OCI-LY7 (cell line): Measurements from ENCODE around the gene WIPF3. TPM values are rescaled to one million over a fixed set of nuclear protein-coding genes. Genes with fewer than 3 reads are reported as not detected.

Source experiments
- BruUV-seq: library from RNA; stranded (reverse); fragments of 400-500 nt; replicated peaks from 2 replicates; lab custom pipeline; 2021; lab: Mats Ljungman, UMichigan
- CTCF ChIA-PET: fragments of 300-600 bp; sonication (Branson Sonifier 250); formaldehyde crosslinking; loops from one replicate; lab custom pipeline; 2022; ENCODE audit warnings: antibody characterized with exemption; ENCODE audit not compliant: unreplicated experiment; lab: Charles Lee
- POLR2A ChIA-PET: fragments of 300-600 bp; sonication (Branson Sonifier 250); formaldehyde crosslinking; loops from one replicate; lab custom pipeline; 2022; ENCODE audit warnings: antibody characterized with exemption; lab: Charles Lee
- DNase-seq: peaks from one replicate; pipeline ENCODE4 v3.0.0-alpha.2; 2015; ENCODE audit warnings: low spot score
- H2AFZ ChIP-seq: fragments of 200-600 bp; sonication (generic), shearing (Covaris generic); 2 replicates; pipeline ENCODE4 v1.6.1; 2014; ENCODE audit warnings: mild to moderate bottlenecking, antibody characterized with exemption, low read length, moderate library complexity
- H3K27ac ChIP-seq: fragments of 200-600 bp; sonication (generic); 2 replicates; pipeline ENCODE4 v1.5.1; 2014; ENCODE audit warnings: mixed run types, low read depth, mild to moderate bottlenecking, moderate library complexity, low read length, inconsistent platforms; ENCODE audit not compliant: poor library complexity, severe bottlenecking
- H3K36me3 ChIP-seq: fragments of 200-600 bp; sonication (generic); 2 replicates; pipeline ENCODE4 v1.6.1; 2014; ENCODE audit warnings: mild to moderate bottlenecking, antibody characterized with exemption, low read length, moderate library complexity, mixed read lengths; ENCODE audit not compliant: insufficient read depth
- H3K4me1 ChIP-seq: fragments of 200-600 bp; sonication (generic); 2 replicates; pipeline ENCODE4 v1.5.1; 2014; ENCODE audit warnings: mild to moderate bottlenecking, low read length; ENCODE audit not compliant: insufficient read depth, poor library complexity, severe bottlenecking
- H3K4me2 ChIP-seq: fragments of 200-600 bp; sonication (generic); 2 replicates; pipeline ENCODE4 v1.6.1; 2014; ENCODE audit warnings: mild to moderate bottlenecking, low read length
- H3K4me3 ChIP-seq: fragments of 200-600 bp; sonication (generic); 2 replicates; pipeline ENCODE4 v1.5.1; 2014; ENCODE audit warnings: mild to moderate bottlenecking, low read depth, low read length; ENCODE audit not compliant: poor library complexity, severe bottlenecking
- H3K79me2 ChIP-seq: fragments of 200-600 bp; sonication (generic); 2 replicates; pipeline ENCODE4 v1.6.1; 2016; ENCODE audit warnings: low read depth, mild to moderate bottlenecking, low read length, moderate library complexity, mixed read lengths; ENCODE audit not compliant: insufficient read depth
- H3K9me2 ChIP-seq: fragments of 200-600 bp; sonication (generic); 2 replicates; pipeline ENCODE4 v1.6.1; 2016; ENCODE audit warnings: mild to moderate bottlenecking, low read length, mixed read lengths; ENCODE audit not compliant: insufficient read depth
- H3K9me3 ChIP-seq: fragments of 200-600 bp; sonication (generic); 2 replicates; pipeline ENCODE4 v1.6.1; 2014; ENCODE audit warnings: mild to moderate bottlenecking, mixed run types, low read length, mixed read lengths
- H4K20me1 ChIP-seq: fragments of 200-600 bp; sonication (generic); 2 replicates; pipeline ENCODE4 v1.6.1; 2014; ENCODE audit warnings: mild to moderate bottlenecking, antibody characterized with exemption, low read length, moderate library complexity, mixed read lengths; ENCODE audit not compliant: insufficient read depth
- EZH2phosphoT487 ChIP-seq: fragments of 200-600 bp; sonication (generic); IDR thresholded peaks from 2 replicates; pipeline ENCODE4 v1.6.1; 2018; ENCODE audit warnings: low read depth, borderline replicate concordance, mild to moderate bottlenecking, mixed run types, antibody characterized with exemption, low read length, moderate library complexity, mixed read lengths
- intact Hi-C: fragments of 100-400 bp; cut with micrococcal nuclease; formaldehyde crosslinking; loops from one replicate; pipeline ENCODE4 v1.10.0; 2022; ENCODE audit not compliant: unreplicated experiment
- total RNA-seq, 2 experiments: library from RNA; depleted of rRNA in 1 of 2; stranded (reverse); fragments of >200 nt in 1 of 2; shearing (Covaris generic) in 1 of 2; gene quantifications; 2 replicates each; pipeline ENCODE4 v1.2.3, GENCODE V29; 2014 to 2022
- TF ChIP-seq, protein P1 (sequence below): fragments of 200-600 bp; sonication (generic); conservative IDR thresholded peaks from 2 replicates; pipeline ENCODE4 v1.5.1; 2014; ENCODE audit warnings: mild to moderate bottlenecking, antibody characterized with exemption, low read length, moderate library complexity, mixed read lengths

The WIPF3 gene
- total RNA-seq, 2 experiments from 2014 or later: not detected

DNA sequence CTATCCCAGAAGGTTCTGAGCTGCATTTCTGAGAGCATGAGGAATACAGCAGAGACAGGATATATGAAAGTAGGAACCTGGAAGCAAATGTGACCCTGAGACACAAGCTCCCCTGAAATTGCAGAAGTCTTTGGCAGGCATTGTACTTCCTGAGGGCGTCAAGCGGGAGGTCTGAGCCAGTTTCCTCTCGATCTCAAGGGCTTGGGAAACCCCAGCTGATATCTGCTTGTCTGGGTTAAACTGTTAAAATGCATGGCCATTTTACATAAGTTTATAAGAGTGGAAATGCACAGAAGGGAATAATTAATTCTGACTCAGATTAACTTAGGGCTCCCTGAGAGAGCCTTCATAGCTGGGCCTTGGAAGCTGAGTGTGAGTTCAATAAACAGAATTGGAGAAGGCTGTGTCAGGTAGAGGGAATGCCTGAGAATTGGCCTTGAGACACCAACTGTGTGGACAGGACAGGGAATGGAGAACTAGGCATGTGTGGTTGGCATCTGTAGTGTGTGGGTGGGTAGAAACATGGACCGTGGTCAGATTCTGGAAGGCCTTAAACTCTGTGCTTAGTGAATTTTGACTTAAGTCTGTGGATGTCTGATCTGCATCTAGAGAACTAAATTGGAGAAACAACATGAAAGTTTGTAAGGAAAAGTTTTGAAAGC is 53.3 kb downstream of the WIPF3 start:
- H4K20me1 ChIP-seq: no peaks in the 10 kb centered on the region
- H3K4me2 ChIP-seq: no peak overlapping the region
- H3K36me3 ChIP-seq: no peaks in the 10 kb centered on the region
- no peaks in the 10 kb centered on the region for H3K9me2 ChIP-seq
- intact Hi-C loops: no loop called here
- no peaks in the 10 kb centered on the region for H3K9me3 ChIP-seq
- BruUV-seq: no TSS peak
- no peaks in the 10 kb centered on the region for H3K4me1 ChIP-seq
- no peak for DNase-seq
- H3K79me2 ChIP-seq: no peaks in the 10 kb centered on the region
- H3K27ac ChIP-seq: no peak overlapping the region
- ChIA-PET POLR2A (interaction anchor here (0.5 kb wide), 1 partner anchor 744 kb away, joined by 3 read pairs; no protein-coding TSS in a partner anchor), CTCF (no interaction called here)
- no peak for TF ChIP-seq EZH2phosphoT487
- TF ChIP-seq, protein P1, sequence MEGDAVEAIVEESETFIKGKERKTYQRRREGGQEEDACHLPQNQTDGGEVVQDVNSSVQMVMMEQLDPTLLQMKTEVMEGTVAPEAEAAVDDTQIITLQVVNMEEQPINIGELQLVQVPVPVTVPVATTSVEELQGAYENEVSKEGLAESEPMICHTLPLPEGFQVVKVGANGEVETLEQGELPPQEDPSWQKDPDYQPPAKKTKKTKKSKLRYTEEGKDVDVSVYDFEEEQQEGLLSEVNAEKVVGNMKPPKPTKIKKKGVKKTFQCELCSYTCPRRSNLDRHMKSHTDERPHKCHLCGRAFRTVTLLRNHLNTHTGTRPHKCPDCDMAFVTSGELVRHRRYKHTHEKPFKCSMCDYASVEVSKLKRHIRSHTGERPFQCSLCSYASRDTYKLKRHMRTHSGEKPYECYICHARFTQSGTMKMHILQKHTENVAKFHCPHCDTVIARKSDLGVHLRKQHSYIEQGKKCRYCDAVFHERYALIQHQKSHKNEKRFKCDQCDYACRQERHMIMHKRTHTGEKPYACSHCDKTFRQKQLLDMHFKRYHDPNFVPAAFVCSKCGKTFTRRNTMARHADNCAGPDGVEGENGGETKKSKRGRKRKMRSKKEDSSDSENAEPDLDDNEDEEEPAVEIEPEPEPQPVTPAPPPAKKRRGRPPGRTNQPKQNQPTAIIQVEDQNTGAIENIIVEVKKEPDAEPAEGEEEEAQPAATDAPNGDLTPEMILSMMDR: no peak
- no peak overlapping the region for H2AFZ ChIP-seq
- H3K4me3 ChIP-seq: no peak overlapping the region

DNA sequence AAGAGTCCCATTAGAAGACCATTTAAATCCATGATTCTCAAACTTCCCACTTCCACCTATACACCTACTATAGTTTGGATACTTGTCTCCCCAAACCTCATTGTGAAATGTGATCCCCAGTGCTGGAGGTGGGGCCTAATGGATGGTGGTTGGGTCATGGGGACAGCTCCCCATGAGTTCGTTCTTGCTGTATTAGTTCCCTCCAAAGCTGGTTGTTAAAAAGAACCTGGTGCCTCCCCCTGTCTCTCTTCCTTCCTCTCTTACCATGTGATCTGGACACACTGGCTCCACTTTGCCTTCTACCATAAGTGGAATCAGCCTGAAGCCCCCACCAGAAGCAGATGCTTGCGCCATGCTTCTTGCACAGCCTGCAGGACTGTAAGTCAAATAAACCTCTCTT is 53.9 kb downstream of the WIPF3 start:
- Histone ChIP-seq H3K9me3 (no peaks in the 10 kb centered on the region), H2AFZ (no peak overlapping the region), H3K4me3 (no peak overlapping the region), H4K20me1 (no peaks in the 10 kb centered on the region), H3K4me1 (no peaks in the 10 kb centered on the region), H3K9me2 (no peaks in the 10 kb centered on the region), H3K79me2 (no peaks in the 10 kb centered on the region), H3K27ac (no peak overlapping the region), H3K36me3 (no peaks in the 10 kb centered on the region), H3K4me2 (no peak overlapping the region)
- ChIA-PET POLR2A (interaction anchor here (0.5 kb wide), 1 partner anchor 745 kb away, joined by 3 read pairs; no protein-coding TSS in a partner anchor), CTCF (no interaction called here)
- intact Hi-C loops: no loop called here
- TF ChIP-seq, protein P1: no peak
- TF ChIP-seq EZH2phosphoT487: no peak
- BruUV-seq: no TSS peak
- DNase-seq: no peak

DNA sequence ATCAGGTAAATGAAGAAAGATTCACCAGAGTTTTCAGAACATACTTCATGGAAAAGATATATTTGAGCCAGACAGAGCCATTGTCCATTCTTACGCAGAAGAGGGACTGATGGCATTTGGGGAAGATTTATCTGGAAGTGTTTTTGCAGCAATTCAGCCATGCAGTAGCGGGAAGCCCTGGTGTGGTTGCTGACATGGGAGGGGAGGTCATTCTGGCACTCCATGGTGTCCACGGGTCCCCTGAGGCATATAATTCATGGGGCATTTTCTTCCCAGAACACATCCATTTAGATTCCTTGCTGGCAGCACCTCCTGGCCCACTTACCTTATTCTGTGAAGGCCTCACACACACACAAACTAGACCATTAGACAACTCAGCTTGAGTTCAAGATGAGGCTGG is 55.6 kb downstream of the WIPF3 start:
- no peak for TF ChIP-seq EZH2phosphoT487
- TF ChIP-seq, protein P1: no peak
- Histone ChIP-seq H3K4me3 (no peak overlapping the region), H3K36me3 (no peaks in the 10 kb centered on the region), H3K79me2 (no peaks in the 10 kb centered on the region), H3K9me3 (no peaks in the 10 kb centered on the region), H3K9me2 (no peaks in the 10 kb centered on the region), H3K4me2 (no peak overlapping the region), H2AFZ (no peak overlapping the region), H3K4me1 (no peaks in the 10 kb centered on the region), H4K20me1 (no peaks in the 10 kb centered on the region), H3K27ac (no peak overlapping the region)
- no peak for DNase-seq
- POLR2A ChIA-PET: no interaction called here
- BruUV-seq: no TSS peak
- CTCF ChIA-PET: no interaction called here
- intact Hi-C loops: no loop called here
